HEK293 (cell line): Measurements from ENCODE around the gene NOP9.

Experiments used
- IKZF3 ChIP-seq: fragments of 450-650 bp; IDR thresholded peaks from 2 replicates; pipeline ENCODE4 v1.5.0; 2018; ENCODE audit warnings: missing biosample characterization, mild to moderate bottlenecking, missing genetic modification characterization, moderate library complexity
- KLF1 ChIP-seq: fragments of 450-650 bp; formaldehyde crosslinking; IDR thresholded peaks from 2 replicates; pipeline ENCODE4 v1.5.1; 2016; ENCODE audit warnings: missing biosample characterization, missing genetic modification characterization
- KLF9 ChIP-seq: fragments of 450-650 bp; formaldehyde crosslinking; IDR thresholded peaks from 2 replicates; pipeline ENCODE4 v1.5.1; 2016; ENCODE audit warnings: missing biosample characterization, missing genetic modification characterization, low read depth
- MEIS1 ChIP-seq: sonication (generic); formaldehyde crosslinking; IDR thresholded peaks from 2 replicates; pipeline ENCODE4 v1.8.1; 2022; ENCODE audit warnings: missing genetic modification reagents, mild to moderate bottlenecking, borderline replicate concordance
- OSR2 ChIP-seq: fragments of 450-650 bp; formaldehyde crosslinking; IDR thresholded peaks from 2 replicates; pipeline ENCODE4 v1.5.1; 2016; ENCODE audit warnings: missing biosample characterization, missing genetic modification characterization
- REPIN1 ChIP-seq: fragments of 450-650 bp; formaldehyde crosslinking; IDR thresholded peaks from 2 replicates; pipeline ENCODE4 v1.5.1; 2017; ENCODE audit warnings: missing biosample characterization, missing genetic modification characterization, low read depth
- SCRT1 ChIP-seq: fragments of 450-650 bp; formaldehyde crosslinking; IDR thresholded peaks from 2 replicates; pipeline ENCODE4 v1.5.1; 2016; ENCODE audit warnings: missing biosample characterization, missing genetic modification characterization, borderline replicate concordance
- YY1 ChIP-seq: fragments of 450-650 bp; formaldehyde crosslinking; IDR thresholded peaks from 2 replicates; pipeline ENCODE4 v1.5.1; 2018; ENCODE audit warnings: missing biosample characterization, missing genetic modification characterization
- ZBTB20 ChIP-seq: fragments of 450-650 bp; formaldehyde crosslinking; IDR thresholded peaks from 2 replicates; pipeline ENCODE4 v1.5.1; 2016; ENCODE audit warnings: missing biosample characterization, missing genetic modification characterization
- ZNF10 ChIP-seq: fragments of 450-650 bp; formaldehyde crosslinking; IDR thresholded peaks from 2 replicates; pipeline ENCODE4 v1.5.1; 2017; ENCODE audit warnings: missing biosample characterization, missing genetic modification characterization
- ZNF175 ChIP-seq: fragments of 450-650 bp; formaldehyde crosslinking; IDR thresholded peaks from 2 replicates; pipeline ENCODE4 v1.5.1; 2016; ENCODE audit warnings: missing biosample characterization, missing genetic modification characterization
- ZNF223 ChIP-seq: fragments of 450-650 bp; formaldehyde crosslinking; IDR thresholded peaks from 2 replicates; pipeline ENCODE4 v1.5.1; 2016; ENCODE audit warnings: missing biosample characterization, missing genetic modification characterization
- ZNF366 ChIP-seq: fragments of 450-650 bp; formaldehyde crosslinking; conservative IDR thresholded peaks from 2 replicates; pipeline ENCODE4 v1.5.1; 2016; ENCODE audit warnings: missing biosample characterization, missing genetic modification characterization
- ZNF426 ChIP-seq: fragments of 450-650 bp; formaldehyde crosslinking; IDR thresholded peaks from 2 replicates; pipeline ENCODE4 v1.5.1; 2017; ENCODE audit warnings: missing biosample characterization, missing genetic modification characterization, mild to moderate bottlenecking, inconsistent platforms, moderate library complexity
- ZNF677 ChIP-seq: fragments of 450-650 bp; IDR thresholded peaks from 2 replicates; pipeline ENCODE4 v1.5.0; 2018; ENCODE audit warnings: missing biosample characterization, mild to moderate bottlenecking, missing genetic modification characterization, moderate library complexity
- ZNF768 ChIP-seq: fragments of 450-650 bp; formaldehyde crosslinking; IDR thresholded peaks from 2 replicates; pipeline ENCODE4 v1.5.1; 2018; ENCODE audit warnings: missing biosample characterization, mild to moderate bottlenecking, missing genetic modification characterization
- TF ChIP-seq, protein P1 (sequence below): fragments of 450-650 bp; formaldehyde crosslinking; IDR thresholded peaks from 2 replicates; pipeline ENCODE4 v1.5.1; 2016; ENCODE audit warnings: missing biosample characterization, missing genetic modification characterization
- TF ChIP-seq, protein P2 (sequence below): fragments of 450-650 bp; formaldehyde crosslinking; IDR thresholded peaks from 2 replicates; pipeline ENCODE4 v1.5.1; 2016; ENCODE audit warnings: missing biosample characterization, missing genetic modification characterization
- TF ChIP-seq, protein P3 (sequence below): fragments of 450-650 bp; formaldehyde crosslinking; IDR thresholded peaks from 2 replicates; pipeline ENCODE4 v1.5.1; 2016; ENCODE audit warnings: missing biosample characterization, missing genetic modification characterization
- TF ChIP-seq, protein P4 (sequence below): fragments of 450-650 bp; formaldehyde crosslinking; IDR thresholded peaks from 2 replicates; pipeline ENCODE4 v1.5.1; 2016; ENCODE audit warnings: missing biosample characterization, missing genetic modification characterization
- TF ChIP-seq, protein P5 (sequence below): fragments of 450-650 bp; formaldehyde crosslinking; IDR thresholded peaks from 2 replicates; pipeline ENCODE4 v1.5.1; 2016; ENCODE audit warnings: missing biosample characterization, missing genetic modification characterization
- TF ChIP-seq, protein P6 (sequence below): sonication (generic); formaldehyde crosslinking; IDR thresholded peaks from 2 replicates; pipeline ENCODE4 v1.8.1; 2022; ENCODE audit warnings: mild to moderate bottlenecking, moderate library complexity, missing genetic modification reagents
- TF ChIP-seq, protein P7 (sequence below): fragments of 450-650 bp; formaldehyde crosslinking; IDR thresholded peaks from 2 replicates; pipeline ENCODE4 v1.5.1; 2016; ENCODE audit warnings: missing biosample characterization, missing genetic modification characterization

Gene NOP9

DNA sequence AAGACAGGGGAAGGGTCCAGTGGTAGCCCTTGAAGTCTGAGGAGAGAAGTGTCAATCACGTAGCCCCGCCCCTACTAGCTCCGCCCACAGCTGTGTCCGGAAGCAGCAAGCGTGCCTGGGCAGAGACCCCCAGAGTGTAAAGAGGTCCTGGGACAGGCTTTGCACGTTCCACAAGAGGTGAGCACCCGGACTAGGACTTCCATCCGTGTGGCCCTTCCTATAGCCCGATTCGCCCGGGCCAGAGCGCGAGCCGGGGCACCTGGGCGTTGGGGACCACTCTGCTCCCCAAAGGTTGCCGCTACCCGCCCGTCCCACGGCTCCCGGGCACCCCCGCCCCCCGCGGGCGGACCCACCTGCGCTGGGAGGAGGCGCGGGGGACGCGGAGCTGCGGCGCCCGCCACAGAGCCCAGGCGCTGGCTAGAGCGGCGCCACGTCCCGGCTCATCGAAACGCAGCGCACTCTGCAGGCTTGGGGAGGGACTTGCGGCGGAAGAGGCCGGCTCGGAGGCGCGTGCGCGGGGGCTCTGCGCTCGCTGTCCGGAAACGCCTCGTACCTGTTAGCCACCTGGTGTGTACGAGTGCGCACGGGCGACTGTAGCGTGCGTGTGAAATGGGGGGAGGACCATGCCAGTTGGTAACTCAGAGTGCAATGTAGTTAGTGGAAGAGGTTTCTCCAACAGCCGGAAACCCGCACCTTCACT lies 28.4 kb upstream of the NOP9 start, which contains the start of gene RABGGTA (continued):
- TF ChIP-seq, protein P1, sequence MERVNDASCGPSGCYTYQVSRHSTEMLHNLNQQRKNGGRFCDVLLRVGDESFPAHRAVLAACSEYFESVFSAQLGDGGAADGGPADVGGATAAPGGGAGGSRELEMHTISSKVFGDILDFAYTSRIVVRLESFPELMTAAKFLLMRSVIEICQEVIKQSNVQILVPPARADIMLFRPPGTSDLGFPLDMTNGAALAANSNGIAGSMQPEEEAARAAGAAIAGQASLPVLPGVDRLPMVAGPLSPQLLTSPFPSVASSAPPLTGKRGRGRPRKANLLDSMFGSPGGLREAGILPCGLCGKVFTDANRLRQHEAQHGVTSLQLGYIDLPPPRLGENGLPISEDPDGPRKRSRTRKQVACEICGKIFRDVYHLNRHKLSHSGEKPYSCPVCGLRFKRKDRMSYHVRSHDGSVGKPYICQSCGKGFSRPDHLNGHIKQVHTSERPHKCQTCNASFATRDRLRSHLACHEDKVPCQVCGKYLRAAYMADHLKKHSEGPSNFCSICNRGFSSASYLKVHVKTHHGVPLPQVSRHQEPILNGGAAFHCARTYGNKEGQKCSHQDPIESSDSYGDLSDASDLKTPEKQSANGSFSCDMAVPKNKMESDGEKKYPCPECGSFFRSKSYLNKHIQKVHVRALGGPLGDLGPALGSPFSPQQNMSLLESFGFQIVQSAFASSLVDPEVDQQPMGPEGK, result peak; percentile 89; the same call in 1 of the 2 replicates
- no peak for TF ChIP-seq ZNF223 (tag by site-specific recombination)
- peak; percentile 33; the same call in 1 of the 2 replicates for TF ChIP-seq IKZF3 (tag by site-specific recombination)
- no peak for TF ChIP-seq ZNF10 (tag by site-specific recombination)
- TF ChIP-seq, protein P2, sequence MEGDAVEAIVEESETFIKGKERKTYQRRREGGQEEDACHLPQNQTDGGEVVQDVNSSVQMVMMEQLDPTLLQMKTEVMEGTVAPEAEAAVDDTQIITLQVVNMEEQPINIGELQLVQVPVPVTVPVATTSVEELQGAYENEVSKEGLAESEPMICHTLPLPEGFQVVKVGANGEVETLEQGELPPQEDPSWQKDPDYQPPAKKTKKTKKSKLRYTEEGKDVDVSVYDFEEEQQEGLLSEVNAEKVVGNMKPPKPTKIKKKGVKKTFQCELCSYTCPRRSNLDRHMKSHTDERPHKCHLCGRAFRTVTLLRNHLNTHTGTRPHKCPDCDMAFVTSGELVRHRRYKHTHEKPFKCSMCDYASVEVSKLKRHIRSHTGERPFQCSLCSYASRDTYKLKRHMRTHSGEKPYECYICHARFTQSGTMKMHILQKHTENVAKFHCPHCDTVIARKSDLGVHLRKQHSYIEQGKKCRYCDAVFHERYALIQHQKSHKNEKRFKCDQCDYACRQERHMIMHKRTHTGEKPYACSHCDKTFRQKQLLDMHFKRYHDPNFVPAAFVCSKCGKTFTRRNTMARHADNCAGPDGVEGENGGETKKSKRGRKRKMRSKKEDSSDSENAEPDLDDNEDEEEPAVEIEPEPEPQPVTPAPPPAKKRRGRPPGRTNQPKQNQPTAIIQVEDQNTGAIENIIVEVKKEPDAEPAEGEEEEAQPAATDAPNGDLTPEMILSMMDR, result peak; percentile 96
- TF ChIP-seq ZBTB20 (tag by site-specific recombination), result peak; percentile 78; the same call in 1 of the 2 replicates
- peak; percentile 44; the same call in 1 of the 2 replicates for TF ChIP-seq KLF1
- TF ChIP-seq, protein P3, sequence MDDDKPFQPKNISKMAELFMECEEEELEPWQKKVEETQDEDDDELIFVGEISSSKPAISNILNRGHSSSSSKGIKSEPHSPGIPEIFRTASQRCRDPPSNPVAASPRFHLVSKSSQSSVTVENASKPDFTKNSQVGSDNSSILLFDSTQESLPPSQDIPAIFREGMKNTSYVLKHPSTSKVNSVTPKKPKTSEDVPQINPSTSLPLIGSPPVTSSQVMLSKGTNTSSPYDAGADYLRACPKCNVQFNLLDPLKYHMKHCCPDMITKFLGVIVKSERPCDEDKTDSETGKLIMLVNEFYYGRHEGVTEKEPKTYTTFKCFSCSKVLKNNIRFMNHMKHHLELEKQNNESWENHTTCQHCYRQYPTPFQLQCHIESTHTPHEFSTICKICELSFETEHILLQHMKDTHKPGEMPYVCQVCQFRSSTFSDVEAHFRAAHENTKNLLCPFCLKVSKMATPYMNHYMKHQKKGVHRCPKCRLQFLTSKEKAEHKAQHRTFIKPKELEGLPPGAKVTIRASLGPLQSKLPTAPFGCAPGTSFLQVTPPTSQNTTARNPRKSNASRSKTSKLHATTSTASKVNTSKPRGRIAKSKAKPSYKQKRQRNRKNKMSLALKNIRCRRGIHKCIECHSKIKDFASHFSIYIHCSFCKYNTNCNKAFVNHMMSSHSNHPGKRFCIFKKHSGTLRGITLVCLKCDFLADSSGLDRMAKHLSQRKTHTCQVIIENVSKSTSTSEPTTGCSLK (tag by site-specific recombination), result no peak
- TF ChIP-seq ZNF426, result no peak
- TF ChIP-seq ZNF175 (tag by site-specific recombination), result no peak
- peak; percentile 45; the same call in 1 of the 2 replicates for TF ChIP-seq KLF9 (tag by site-specific recombination)
- TF ChIP-seq YY1, result 0 out of 2 replicates have a peak, but pooled peaks have one; percentile 40
- TF ChIP-seq ZNF366 (tag by site-specific recombination), result no peak
- TF ChIP-seq, protein P4, sequence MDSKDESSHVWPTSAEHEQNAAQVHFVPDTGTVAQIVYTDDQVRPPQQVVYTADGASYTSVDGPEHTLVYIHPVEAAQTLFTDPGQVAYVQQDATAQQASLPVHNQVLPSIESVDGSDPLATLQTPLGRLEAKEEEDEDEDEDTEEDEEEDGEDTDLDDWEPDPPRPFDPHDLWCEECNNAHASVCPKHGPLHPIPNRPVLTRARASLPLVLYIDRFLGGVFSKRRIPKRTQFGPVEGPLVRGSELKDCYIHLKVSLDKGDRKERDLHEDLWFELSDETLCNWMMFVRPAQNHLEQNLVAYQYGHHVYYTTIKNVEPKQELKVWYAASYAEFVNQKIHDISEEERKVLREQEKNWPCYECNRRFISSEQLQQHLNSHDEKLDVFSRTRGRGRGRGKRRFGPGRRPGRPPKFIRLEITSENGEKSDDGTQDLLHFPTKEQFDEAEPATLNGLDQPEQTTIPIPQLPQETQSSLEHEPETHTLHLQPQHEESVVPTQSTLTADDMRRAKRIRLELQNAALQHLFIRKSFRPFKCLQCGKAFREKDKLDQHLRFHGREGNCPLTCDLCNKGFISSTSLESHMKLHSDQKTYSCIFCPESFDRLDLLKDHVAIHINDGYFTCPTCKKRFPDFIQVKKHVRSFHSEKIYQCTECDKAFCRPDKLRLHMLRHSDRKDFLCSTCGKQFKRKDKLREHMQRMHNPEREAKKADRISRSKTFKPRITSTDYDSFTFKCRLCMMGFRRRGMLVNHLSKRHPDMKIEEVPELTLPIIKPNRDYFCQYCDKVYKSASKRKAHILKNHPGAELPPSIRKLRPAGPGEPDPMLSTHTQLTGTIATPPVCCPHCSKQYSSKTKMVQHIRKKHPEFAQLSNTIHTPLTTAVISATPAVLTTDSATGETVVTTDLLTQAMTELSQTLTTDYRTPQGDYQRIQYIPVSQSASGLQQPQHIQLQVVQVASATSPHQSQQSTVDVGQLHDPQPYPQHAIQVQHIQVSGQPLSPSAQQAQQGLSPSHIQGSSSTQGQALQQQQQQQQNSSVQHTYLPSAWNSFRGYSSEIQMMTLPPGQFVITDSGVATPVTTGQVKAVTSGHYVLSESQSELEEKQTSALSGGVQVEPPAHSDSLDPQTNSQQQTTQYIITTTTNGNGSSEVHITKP (tag by site-specific recombination), result no peak; the same call in 1 of the 2 replicates
- TF ChIP-seq MEIS1 (CRISPR knock-in tag), result no peak
- TF ChIP-seq ZNF768 (tag by site-specific recombination), result no peak
- peak; percentile 33; the same call in 1 of the 2 replicates for TF ChIP-seq REPIN1 (tag by site-specific recombination)
- TF ChIP-seq SCRT1, result no peak
- TF ChIP-seq, protein P5, sequence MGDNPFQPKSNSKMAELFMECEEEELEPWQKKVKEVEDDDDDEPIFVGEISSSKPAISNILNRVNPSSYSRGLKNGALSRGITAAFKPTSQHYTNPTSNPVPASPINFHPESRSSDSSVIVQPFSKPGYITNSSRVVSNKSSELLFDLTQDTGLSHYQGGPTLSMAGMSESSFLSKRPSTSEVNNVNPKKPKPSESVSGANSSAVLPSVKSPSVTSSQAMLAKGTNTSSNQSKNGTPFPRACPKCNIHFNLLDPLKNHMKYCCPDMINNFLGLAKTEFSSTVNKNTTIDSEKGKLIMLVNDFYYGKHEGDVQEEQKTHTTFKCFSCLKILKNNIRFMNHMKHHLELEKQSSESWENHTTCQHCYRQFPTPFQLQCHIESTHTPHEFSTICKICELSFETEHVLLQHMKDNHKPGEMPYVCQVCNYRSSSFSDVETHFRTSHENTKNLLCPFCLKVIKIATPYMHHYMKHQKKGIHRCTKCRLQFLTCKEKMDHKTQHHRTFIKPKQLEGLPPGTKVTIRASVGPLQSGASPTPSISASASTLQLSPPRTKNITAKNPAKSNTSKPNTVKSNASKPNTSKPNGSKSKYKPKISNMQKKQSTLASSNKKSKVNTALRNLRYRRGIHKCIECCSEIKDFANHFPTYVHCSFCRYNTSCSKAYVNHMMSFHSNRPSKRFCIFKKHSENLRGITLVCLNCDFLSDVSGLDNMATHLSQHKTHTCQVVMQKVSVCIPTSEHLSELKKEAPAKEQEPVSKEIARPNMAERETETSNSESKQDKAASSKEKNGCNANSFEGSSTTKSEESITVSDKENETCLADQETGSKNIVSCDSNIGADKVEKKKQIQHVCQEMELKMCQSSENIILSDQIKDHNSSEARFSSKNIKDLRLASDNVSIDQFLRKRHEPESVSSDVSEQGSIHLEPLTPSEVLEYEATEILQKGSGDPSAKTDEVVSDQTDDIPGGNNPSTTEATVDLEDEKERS (tag by site-specific recombination), result no peak
- TF ChIP-seq ZNF677 (tag by site-specific recombination), result no peak
- TF ChIP-seq OSR2 (tag by site-specific recombination), result no peak; the same call in 1 of the 2 replicates
- TF ChIP-seq, protein P6, sequence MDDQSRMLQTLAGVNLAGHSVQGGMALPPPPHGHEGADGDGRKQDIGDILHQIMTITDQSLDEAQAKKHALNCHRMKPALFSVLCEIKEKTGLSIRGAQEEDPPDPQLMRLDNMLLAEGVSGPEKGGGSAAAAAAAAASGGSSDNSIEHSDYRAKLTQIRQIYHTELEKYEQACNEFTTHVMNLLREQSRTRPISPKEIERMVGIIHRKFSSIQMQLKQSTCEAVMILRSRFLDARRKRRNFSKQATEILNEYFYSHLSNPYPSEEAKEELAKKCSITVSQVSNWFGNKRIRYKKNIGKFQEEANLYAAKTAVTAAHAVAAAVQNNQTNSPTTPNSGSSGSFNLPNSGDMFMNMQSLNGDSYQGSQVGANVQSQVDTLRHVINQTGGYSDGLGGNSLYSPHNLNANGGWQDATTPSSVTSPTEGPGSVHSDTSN, result peak; percentile 74
- TF ChIP-seq, protein P7, sequence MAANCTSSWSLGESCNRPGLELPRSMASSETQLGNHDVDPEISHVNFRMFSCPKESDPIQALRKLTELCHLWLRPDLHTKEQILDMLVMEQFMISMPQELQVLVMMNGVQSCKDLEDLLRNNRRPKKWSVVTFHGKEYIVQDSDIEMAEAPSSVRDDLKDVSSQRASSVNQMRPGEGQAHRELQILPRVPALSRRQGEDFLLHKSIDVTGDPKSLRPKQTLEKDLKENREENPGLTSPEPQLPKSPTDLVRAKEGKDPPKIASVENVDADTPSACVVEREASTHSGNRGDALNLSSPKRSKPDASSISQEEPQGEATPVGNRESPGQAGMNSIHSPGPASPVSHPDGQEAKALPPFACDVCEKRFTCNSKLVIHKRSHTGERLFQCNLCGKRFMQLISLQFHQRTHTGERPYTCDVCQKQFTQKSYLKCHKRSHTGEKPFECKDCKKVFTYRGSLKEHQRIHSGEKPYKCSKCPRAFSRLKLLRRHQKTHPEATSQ (tag by site-specific recombination), result peak; percentile 84; the same call in 1 of the 2 replicates
